8988T (cell line): Measurements from ENCODE around the gene RAB20.
"Not testable (repeated sequence)": the region's sequence is repeated elsewhere in the genome, so short reads cannot be mapped to it uniquely, and the experiment has no call there.

ENCODE experiments used
- DNase-seq: peaks from one replicate; pipeline ENCODE4 v3.0.0; 2011

Gene RAB20

DNA sequence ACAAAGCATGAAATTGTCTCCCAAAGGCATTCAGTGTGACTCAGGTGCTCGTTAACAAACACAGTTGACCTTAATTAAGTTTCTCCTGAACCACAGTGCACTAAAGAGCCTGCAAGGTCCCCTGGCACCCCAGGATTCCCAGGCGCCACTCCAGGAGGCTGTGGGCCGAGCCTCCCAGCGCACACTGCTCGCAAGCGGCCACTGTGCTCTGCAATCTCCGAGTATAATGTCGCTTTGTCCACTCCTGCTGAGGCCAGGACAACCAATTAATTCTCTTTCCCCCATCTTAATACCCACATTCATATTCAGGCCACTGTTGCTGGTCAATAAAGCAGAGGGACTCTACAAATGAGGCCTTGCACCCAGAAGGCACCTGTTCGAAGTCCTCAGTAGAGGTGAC lies 8.8 kb downstream of the RAB20 start:
- no peak for DNase-seq

DNA sequence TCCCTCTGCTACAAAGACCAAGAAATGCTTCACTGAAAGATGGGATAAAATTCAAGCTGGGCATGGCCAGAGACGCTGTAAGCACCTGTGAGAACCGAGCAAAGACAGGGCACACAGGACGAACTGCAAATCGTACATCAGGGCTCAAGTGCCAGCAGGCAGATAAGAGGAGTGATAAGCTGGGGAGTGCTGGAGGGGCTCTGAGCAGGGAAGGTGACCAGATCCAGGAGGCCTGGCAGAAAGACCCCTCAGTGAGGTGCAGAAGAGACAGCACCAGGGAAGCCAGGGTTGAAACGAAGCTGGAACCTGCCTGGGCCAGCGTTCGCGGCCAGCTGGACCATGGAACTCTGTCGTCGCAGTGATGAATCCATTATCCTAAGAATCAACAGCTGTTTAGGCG lies 10.2 kb downstream of the RAB20 start:
- no peak for DNase-seq

DNA sequence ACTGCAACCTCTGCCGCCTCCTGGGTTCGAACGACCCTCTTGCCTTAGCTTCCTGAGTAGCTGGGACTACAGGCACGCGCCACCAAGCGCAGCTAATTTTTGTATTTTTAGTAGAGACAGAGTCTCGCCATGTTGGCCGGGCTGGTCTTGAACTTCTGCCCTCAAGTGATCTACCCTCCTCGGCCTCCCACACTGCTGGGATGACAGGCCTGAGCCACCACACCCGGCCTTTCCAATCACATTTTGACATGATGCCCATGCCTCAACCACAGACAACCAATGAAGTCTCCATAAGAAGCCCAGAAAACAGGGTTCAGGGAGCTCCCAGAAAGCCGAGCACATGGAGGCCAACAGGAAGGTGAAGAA lies 11.7 kb downstream of the RAB20 start:
- no peak for DNase-seq

DNA sequence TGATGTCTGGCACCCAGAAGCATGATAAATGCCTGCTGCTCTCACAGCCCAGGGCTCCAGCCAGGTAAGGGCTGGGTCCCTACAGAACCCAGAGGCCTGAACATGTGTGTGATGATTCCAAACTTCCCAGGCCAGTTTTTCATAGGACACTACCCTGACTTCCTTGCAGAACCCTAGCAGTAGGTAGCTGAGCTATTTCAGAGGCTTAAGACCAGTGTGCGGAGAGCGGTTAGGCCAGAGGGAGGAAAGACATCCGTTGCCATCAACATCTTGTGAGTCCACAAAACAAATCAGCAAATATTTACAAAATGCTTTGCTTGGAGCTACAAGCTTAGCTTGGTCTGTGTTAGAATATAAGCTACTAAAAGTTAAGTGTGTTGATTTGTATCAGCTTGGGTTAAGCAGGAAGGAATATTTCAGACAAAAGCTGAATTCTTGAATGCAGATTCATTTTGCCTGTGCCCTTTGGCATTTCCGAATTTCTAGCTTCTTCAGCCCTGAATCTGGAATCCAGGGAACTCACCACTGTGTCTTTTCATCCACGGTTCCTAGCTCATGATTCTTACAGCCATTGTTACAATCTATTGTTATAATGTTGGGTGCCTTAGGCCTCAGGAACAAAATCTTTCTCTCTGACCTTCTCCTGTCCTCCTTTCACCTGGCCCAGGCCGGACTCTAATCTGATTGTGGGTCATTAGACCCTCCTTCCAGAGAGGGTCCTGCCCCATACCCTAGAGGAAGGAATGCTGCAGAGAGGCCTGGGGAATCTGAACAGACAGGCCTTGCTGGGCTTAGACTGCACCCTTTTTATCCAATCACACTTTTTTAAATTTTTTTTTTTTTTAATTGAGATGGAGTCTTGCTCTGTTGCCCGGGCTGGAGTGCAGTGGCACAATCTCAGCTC lies 12.4 kb downstream of the RAB20 start:
- no peak for DNase-seq

DNA sequence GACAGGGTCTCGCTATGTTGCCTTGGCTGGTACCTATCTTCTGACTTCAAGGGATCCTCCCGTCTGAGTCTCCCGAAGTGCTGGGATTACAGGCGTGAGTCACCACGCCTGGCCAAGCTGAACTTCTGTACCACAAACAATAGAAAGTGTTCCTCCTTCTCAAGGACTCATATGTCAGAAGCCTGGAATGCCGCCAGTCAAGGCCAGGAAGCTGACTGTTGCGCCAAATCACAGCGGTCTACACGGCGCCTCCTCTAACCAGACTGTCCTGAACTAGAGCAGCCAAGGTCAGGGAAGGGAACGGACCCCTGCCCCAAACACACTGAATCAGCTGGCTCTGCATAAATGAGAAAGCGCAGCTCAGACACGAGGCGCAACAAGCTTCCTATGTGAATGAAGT lies 14.6 kb downstream of the RAB20 start:
- DNase-seq, result peak; percentile 71

DNA sequence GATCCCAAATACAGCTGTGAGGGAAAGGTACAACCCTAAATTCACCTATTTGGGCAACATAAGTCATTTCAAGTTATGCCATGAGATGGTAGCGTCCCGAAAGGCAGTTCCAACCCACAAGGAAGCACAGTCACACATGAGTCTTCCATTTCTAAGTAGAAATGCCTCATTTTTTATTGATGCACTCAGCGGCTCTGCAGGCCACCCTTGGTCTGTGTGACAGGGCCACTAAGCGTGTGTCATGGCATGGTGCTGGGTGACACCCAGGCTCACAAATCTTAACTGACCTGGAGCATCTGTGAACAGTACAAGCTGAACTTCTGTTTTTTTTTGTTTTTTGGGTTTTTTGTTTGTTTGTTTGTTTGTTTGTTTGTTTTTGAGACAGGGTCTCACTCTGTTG lies 15.1 kb downstream of the RAB20 start:
- DNase-seq, result no peak

DNA sequence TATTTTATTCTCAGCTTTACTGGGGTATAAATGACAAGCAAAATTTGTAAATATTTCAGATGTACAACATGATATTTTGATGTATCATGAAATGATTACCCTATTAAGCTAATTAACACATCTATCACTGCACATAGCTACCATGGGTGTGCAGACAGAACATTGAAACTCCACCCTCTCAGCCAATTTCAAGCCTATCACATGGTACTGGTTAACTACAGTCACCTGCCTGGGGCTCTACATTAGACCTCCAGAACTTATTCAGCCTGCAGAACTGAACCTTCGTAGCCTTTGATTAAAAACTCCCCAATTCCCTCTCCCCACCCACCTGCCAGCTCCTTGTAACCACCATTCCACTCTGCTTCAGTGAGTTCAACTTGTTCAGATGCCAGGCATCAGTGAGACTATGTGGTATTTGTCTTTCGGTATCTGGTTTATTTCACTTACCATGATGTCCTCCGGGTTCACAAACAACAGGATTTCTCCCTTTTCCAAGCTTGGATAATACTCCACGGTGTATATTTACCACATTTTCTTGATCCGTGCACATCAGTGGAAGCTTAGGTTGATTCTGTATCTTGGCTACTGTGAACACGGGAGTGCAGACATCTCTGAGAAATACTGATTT lies 19.2 kb downstream of the RAB20 start:
- DNase-seq, result no peak

DNA sequence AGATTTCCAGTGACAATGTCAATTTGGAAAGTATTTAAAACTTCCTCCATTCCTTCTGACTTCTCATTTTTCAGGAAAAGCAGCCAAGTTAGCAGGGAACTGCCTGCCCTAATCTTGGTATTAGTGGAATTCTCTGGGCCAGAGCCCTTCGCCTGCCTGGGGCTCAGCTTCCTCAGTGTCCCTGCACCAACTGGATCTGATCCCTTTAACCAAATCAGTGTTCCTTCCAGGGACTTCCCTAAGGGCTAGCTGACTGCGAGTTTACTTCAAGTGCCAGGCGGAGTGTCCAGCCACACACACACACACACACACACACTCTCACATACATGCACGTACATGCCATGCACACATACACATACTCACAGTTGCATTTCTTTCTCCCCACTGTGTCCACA lies 20.0 kb downstream of the RAB20 start:
- no peak for DNase-seq

DNA sequence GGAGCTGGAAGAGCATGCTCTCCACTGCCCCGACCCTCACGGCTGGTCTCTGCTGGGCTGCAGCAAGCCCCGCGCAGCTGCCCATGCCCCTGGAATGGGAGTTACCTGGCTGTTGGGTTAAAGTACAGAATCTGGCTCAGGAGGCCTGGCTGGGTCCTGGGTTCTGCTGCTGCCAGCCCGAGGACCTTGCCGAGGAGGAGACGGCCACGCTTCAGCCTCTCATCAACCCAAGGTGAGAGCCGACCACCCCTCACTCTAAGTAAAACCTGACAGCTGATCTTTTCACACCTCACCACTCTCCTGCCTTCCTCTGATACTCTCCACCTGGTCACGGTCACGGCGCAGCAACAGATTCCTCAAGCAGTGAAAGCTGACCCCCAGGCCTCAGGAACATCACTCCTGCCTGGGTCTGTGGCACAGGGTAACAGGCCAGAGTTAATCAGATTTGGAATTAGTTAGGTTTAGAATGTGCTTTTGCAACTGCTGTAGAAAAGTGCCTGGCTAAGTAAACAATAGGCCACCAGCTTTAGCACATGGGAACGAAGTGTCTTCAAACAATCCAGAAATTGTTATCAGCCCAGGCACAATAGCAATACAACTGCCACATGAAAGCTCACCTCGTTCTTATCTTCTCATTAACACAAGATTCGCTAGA lies 20.5 kb downstream of the RAB20 start:
- no peak for DNase-seq

DNA sequence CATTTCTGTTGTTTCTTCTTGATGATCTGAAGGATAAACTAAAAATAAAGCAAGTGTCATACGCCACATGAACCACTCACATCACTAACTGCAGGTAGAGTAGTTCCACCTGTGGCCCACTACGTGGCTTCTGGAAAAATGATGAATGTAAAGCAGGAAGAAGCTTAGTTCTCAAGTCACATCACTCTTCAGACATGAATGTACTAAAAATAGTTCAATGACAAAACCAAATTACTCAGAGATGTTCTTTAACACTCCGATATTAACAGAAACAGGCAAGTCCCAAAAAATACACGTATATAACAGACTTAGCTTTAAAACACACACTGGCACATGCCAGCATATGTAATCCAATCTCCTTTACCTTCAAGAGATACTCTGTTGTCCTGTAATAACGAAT lies 21.6 kb downstream of the RAB20 start:
- DNase-seq, result no peak

DNA sequence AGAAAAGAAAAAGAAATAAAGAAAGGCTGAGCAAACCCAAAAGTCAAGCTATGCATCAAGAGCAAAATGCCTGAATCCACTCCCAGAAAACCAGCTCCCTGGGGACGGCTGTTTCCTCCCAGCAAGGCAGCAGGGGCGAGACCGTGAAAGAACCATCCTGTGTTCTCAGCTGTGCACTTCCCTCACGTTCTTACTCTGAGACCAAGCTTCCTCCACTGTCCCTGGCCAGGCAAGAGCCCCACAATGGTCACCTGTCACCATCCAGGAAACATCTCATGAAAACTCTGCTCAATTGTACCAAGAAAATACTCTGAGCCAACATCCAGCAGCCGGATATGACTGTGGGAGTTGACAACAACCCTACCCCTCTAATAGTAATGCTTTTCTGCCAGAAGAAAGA lies 22.9 kb downstream of the RAB20 start:
- DNase-seq, result no peak

DNA sequence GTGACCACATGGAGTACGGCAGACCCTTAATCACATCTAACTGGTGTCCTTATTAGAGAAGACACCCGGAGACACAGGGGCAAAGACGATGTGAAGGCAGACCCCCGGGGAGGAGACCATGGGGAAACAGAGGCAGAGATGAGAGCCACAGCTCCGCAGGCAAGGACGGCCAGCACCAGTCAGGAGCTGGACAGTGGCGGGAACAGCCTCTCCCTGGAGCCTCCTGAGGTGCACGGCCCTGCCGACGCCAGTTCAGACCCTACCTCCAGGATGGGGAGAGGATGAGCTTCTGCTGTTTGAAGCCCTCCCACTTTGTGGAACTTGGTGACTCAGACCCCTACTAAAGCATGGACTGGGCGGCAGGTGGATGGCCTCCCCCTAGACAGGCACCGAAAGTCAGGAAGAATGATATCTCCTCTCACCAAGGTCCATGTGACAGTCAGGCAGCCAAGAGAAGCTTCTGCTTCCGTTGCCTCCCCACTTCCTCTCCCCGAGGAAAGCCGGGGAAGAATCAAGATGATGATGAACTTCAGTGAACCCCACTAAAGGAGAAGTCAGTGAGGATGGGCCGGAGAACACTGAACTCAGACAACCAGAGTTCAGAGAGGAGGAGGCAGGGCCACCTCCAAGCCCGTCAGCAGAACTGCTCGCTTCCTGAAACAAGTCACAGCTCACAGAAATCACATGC lies 25.4 kb downstream of the RAB20 start:
- DNase-seq, result no peak

DNA sequence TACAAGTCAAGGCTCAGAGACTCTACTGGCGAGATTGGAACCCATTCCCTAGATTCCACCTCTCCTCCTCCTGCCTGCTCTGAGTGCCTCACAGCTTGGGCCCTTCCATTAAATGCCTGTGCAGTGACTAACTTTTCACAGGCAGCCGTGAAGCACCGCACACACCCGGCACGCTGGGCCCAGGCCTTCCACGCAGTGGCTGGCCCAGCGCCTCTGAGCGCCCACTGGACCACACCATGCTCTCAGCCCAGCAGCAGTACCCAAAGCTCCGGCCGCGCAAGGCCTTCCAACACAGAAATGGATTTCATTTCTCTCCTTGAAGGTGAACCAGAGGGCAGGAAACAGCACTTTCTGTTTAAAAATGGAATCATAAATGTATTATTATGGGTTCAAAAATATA lies 26.0 kb downstream of the RAB20 start:
- no peak for DNase-seq

DNA sequence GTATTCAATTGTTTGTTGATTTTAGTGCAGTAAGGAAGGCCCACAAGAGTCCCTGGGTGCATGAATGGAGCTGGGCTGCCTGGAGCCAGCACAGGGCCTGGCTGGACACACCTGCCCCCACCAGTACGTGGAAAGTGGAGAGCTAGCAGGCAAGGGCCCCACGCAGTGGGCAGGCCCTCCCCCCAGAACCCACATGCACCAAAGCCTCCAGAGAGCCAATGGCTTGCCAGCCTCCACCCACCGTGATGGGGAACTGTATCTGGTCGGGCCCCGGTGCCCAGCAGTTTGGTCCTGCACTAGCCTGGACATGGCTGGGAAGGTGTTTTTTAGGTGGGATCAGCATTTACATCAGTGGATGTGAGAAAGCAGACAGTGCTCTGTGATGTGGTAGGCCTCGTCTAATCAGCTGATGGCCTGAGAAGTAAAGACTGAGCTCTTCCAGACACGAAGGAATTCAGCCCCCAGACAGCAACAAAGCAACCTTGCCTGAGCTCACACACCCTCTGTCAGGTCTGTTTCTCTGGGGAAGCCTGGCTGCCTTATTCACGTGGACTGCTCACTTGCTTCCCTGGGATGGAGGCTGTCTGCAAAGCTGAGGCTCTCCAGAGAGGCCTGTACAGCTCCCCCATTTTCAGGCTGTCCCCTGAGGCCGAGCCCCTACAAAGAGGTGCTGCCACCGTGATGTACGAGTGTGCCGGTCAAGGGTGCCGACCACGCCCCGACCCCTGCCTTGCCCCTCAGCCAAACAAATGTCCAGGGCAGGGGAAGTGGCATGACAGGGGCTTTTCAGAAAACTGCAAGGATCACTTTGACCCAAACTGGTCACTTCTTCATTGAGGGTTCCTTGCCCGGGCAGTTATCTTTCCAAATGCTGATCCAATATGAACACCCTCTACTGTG lies 27.5 kb downstream of the RAB20 start:
- no peak for DNase-seq

DNA sequence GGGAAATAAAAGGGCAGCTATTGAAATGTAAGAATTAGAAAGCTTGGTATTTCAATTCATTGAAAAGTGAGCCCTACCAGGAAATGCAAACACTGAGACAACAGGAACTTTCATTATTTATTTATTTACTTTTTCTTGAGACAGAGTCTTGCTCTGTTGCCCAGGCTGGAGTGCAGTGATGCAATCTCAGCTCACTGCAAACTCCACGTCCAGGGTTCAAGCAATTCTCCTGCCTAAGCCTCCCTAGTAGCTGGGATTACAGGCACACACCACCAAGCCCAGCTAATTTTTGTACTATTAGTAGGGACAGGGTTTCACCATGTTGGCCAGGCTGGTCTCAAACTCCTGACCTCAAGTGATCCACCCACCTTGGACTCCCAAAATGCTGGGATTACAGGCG lies 29.3 kb downstream of the RAB20 start:
- not testable (repeated sequence) for DNase-seq

DNA sequence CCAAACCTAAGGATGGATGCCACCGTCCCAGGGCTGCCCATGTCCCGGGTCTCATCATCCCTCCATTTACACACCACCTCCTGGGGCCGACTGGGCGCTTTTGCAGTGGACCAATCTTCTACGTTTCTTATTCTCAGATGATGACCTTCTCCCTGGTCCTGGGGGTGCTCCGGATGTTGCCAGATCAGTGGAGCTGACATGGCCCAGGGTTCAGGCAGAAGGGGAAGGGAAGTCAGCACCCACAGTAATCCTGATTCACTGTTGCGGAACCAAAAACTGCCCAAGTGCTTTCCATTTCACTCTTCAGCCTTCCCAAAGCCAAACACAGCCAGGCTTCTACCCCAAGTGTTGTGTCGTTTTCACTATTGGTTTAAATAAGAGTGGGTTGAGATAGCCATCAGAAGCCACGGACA lies 29.8 kb downstream of the RAB20 start:
- DNase-seq, result no peak

DNA sequence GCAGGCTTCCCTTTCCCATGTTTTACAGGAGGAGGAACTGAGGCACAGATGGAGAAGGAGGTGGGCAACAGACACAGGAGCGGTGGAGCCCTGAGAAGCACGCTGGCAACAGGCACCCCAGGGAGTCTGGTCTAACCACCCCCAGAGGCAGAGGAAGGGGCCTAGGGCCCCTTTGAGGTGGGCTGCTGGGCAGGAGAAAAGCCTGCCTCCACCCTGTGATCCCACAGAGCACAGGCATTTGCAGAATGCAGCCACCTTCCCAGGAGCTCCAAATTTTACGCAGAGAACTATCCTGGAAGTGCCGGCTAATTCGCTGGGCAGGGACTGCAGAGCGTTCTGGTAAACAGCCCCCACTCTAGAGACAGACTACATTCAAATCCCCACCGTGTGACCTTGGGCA lies 30.4 kb downstream of the RAB20 start:
- no peak for DNase-seq

DNA sequence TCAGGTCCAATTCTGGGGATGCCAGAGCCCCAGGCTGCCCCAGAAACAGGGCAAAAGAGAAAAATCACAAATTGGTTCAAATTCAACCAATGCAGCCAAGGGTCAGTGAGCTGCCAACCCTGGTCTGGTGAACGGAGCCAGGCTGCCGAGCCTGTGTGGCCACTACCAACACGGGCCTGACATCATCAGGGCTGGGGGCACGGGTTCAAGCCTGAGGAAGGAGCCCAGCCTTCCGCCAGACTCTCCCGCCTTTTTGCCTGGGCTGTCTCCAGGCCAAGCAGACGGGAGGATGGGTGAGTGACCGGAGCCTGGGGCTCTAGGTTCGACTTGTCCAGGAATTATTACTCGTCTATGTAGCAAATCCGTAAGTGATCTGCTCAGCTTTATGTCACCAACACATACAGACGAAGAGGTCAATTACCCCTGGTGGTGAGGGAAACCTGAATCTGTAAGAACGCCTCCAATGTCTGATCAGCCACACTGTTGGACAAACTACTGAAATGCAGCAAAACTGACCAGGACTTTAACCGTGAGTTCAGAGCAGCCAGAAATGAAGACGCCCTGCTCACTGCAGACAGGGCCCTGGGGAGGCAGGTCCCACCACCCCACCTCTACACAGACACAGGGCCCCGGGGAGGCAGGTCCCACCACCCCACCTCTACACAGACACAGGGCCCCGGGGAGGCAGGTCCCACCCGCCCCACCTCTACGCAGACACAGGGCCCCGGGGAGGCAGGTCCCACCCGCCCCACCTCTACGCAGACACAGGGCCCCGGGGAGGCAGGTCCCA lies 31.8 kb downstream of the RAB20 start:
- DNase-seq, result no peak

DNA sequence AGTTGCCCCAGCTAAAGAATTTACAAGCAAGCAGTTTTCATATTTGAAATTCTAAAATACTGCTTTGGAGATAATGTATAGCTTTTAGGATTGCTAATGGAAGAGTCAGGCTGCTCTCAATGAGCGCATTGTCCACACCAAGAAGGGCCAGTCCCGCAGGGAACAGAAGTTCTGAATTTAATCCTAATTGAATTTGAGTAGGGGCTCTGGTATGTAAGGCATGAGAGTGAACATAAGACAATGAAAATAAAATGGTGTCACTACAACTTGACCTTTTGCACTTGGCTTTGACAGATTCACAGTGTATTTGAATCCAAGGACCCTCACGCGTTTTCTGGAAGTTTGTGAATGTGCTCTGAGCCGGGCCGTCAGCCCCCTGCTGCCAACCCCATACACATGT lies 32.6 kb downstream of the RAB20 start:
- no peak for DNase-seq

DNA sequence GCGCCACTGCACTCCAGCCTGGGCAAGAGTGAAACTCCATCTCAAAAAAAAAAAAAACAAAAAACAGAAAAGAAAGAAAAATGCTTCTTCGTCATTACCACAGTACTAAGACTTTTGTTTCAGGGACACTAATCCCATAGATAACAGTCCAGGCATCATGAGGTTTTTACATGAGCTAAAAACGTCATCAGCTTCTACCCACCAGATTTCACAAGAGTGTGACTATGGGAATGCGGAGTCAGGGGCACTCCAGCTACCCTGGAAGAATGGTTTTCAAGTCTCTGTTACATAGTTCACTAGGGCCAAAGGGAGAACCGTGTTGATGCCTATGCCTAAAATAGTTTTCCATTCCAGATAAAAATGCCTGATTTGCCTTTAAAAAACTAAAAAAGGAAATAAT lies 33.2 kb downstream of the RAB20 start:
- no peak for DNase-seq
